Measurements from ENCODE around the gene OR52E2.
"Not testable (repeated sequence)": the region's sequence is repeated elsewhere in the genome, so short reads cannot be mapped to it uniquely, and the experiment has no call there.

OR52E2 gene

DNA sequence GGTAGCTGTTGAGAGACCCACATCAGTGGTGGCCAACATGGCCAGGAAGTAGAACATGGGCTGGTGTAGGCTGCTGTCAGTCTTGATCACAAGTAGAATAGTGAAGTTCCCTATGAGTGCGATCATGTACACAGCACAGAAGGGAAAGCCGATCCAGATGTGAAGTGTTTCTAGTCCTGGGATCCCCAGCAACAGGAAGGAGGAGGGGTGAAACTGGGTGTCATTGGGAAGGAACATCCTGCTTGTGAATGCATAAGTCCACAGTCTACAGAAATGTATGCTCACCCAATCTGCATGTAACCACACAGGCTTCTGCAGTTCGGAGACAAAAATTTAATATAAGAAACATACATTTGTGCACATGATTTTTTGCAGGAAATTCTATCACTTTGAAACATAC, at the start of gene OR52E2:
TSS of gene OR52E2 (minus strand) at position 237 of the 400 bp plus-strand sequence. CDS start at position 237, 0 bp downstream.
- DNase-seq (ENCODE audit: low read depth in 2 of 2, low spot score in 1 of 2): no peak

DNA sequence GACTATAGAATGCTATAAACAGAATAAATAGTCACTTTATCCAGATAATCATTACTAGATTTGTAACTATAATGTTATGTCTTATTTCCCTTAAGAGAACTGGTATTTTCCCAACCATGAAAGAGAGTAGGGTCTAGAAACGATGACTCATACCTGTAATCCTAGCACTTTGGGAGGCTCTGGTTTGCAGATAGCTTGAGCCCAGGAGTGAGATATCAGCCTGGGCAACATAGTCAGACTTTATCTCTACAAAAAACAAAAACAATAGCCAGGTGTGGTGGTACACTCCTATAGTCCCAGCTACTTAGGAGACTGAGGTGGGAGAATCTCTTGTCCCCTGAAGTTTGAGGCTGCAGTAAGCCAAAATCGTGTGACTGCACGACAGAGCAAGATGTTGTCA, 47.9 kb upstream of the OR52E2 start:
- no peak for DNase-seq (ENCODE audit: low read depth in 2 of 2, low spot score in 1 of 2)

DNA sequence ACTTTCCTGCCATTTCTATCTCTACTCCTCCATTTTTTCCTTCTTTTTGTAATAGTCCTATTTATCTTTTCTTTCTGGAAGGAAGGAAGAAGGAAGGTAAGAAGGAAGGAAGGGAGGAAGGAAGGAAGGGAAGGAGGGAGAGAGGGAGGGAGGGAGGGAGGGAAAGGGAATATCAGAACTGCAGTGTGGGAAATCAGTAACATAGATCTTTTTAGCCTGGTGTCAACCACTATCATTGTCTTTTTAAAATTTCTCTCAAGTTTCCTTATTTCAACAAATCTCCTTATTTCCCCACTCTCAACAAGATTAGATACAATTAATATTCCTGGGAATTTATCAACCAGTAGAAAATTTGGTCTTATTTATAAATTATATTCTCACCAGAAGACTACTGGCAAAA, 43.6 kb upstream of the OR52E2 start:
- DNase-seq (ENCODE audit: low read depth in 2 of 2, low spot score in 1 of 2): no peak

DNA sequence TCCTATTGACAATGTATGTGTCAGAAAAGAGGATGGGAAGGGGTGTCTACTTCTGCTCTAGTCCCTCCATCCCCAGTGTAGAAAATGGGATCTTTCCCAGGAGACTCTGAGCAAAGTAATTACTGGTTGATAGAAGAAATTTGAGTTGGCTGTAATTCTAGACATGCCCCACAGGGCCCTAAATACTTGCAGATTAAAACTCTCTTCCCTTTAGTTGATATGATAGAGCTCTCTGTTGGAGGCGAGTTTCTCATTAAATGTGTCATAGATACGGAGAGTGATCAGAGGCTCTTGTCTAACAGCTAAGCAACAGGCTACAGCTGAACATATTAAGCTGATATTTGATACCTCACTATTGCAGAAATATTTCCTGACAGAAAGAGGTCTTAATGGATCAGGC, 42.8 kb upstream of the OR52E2 start:
- DNase-seq (ENCODE audit: low read depth in 2 of 2, low spot score in 1 of 2): no peak

DNA sequence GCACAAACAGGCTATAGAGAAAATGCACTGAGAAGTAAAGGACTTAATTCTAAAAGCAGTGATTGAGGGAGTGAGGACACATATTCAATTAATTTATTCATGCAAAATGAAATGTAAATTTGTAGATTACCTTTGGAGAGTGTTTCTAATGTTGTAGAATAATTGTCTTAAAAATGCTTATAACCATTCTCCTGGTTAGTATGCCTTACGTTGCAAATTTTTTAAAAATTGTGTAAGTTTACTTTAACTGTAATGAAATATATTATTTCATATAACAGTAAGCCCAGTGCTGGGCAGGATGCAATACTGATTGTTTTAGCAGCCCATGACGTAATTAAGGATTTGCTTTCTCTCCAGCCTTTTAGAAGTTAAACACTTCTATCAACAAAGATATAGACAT, 36.6 kb upstream of the OR52E2 start:
- no peak for DNase-seq (ENCODE audit: low read depth in 2 of 2, low spot score in 1 of 2)

DNA sequence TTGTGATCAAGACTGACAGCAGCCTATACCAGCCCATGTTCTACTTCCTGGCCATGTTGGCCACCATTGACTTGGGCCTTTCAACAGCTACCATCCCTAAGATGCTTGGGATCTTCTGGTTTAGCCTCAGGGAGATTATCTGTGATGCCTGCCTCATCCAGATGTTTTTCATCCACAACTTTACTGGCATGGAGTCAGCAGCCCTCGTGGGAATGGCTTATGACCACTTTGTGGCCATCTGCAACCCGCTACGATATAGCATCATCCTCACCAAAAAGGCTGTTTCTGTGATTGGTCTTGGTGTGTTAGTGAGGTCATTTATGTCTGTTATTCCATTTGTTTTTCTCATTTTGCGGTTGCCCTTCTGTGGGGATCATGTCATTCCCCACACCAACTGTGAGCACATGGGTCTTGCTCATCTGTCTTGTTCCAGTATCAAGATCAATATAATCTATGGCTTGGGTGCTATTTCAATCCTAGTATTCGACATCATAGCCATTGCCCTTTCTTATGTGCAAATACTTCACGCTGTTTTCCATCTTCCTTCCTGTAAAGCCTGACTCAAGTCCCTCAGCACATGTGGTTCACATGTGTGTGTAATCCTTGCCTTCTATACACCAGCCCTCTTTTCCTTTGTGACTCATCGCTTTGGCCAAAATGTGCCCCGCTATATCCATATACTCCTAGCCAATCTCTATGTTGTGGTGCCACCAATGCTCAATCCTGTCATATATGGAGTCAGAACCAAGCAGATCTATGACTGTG, 33.6 kb upstream of the OR52E2 start:
- DNase-seq (ENCODE audit: low read depth in 2 of 2, low spot score in 1 of 2): no peak

DNA sequence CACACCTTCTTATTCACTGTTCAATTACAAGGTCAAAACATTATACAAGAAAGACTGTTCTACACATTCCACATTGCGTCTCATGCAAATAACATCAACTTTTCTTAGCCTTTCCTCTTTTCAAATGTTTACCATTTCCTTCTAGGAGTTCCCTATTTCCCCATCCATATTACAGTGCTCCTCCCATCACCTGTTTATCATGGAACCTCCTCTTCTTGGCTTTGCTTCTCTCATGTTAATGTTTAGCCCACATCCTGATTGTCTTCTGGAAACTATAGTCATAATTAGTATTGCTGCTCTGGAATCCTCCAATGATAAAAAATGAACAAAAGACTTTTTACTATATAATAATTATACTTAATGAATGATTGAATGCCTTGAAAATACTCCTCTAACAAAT, 31.2 kb upstream of the OR52E2 start:
- no peak for DNase-seq (ENCODE audit: low read depth in 2 of 2, low spot score in 1 of 2)

DNA sequence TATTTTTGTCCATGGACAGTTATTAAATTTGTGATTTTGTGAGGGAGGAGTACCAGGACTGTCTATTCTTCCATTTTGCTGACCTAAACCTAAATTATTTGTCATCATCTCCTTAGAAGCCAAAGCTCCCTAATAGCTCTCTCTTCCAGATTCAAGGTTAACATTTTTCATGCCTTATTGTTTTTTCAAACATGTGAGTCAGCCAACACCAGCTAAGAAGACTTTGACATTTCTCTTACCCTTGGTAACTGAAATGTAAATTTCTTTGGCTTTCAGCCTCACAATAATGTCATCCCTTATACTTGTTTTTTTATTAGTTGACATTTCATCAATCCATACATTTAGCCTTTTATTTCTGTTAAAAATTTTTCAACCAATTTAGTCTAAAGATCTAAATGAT, 29.1 kb upstream of the OR52E2 start:
- DNase-seq (ENCODE audit: low read depth in 2 of 2, low spot score in 1 of 2): no peak

DNA sequence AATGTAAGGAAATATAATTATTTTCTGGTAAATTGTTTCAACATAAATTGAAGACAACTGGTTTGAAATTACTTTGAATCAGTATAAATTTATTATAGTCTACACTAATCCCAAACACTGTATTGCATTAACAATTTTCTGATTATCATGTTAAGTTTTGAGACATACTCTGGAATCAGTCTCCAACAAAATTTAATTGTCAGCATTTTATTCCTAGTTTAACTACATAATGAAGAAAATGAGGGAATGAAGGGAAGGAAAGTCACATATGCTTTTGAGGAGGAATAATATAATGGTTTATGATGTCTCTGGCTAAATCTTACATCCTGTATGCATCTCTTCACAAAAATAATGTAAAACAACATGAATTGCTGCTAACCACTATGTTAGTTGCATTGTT, 24.2 kb upstream of the OR52E2 start:
- DNase-seq (ENCODE audit: low read depth in 2 of 2, low spot score in 1 of 2): no peak

DNA sequence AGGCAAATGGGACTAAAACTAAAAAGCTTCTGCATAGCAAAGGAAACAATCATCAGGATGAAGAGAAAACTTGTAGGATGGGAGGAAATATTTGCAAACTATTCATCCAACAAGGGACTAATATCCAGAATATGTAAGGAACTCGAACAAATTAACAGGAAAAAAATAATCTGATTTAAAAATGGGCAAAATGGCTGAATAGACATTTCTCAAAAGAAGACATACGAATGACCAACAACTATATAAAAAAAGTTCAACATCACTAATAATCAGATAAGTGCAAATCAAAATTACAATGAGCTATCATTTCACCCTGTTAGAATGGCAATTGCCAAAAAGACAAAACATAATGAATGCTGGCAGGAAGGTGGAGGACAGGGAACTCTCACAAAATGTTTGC, 22.0 kb upstream of the OR52E2 start:
- DNase-seq (ENCODE audit: low read depth in 2 of 2, low spot score in 1 of 2): no peak

DNA sequence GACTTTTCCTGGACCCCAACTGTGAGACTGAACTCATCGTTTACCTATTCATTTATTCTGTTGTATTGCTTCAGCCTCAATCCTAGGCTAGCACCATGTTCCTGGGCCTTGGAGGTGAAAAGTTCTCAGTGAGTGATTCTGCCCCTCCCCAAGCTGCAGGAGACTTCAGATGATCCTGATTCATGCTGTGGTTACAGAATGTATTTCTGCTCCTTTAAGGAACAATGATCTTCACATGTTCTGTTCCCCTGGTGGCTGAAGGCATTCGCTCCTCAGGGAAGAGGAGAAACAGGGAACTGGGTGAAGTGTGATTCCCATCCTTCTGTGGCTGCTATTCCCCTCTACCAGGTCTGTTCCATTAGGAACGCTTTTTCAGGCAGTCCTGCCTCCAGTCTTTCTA, 12.4 kb upstream of the OR52E2 start:
- no peak for DNase-seq (ENCODE audit: low read depth in 2 of 2, low spot score in 1 of 2)

DNA sequence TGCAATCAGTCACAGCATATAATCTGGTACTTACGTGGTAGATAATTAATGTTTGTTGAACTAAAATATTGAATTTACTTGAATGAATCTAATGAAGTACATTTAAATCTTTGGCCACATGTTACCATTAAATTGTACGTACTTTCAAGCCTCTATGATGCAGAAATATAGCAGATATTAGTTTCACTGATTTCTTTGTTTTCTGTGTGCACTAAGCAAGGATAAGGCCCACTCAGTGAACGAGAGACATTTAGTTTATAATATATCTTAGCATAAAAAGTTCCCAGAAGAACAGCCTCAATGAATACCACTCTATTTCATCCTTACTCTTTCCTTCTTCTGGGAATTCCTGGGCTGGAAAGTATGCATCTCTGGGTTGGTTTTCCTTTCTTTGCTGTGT, 9.8 kb upstream of the OR52E2 start, which contains the start of gene OR52E1:
TSS of gene OR52E1 (plus strand) at position 301 of the 400 bp plus-strand sequence.
- no peak for DNase-seq (ENCODE audit: low read depth in 2 of 2, low spot score in 1 of 2)

DNA sequence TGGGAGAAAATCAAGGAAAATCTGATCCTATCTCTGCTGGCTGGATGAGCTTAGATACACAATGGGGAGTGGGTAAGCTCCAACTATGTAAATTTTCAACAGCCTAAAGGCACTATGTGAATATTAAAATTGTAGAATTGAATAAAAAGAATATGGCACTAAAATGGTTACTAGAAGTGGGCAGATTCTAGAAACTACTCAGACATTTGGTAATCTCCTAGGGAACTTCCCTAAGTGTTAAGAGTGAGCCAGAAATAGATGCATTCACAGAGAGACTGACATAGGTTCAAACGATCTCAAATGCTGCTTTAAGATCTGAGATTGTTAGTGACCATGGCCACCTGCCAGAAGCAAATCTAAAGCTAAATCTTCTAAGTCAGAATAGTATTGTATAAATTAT, 5.6 kb upstream of the OR52E2 start:
- no peak for DNase-seq (ENCODE audit: low read depth in 2 of 2, low spot score in 1 of 2)

DNA sequence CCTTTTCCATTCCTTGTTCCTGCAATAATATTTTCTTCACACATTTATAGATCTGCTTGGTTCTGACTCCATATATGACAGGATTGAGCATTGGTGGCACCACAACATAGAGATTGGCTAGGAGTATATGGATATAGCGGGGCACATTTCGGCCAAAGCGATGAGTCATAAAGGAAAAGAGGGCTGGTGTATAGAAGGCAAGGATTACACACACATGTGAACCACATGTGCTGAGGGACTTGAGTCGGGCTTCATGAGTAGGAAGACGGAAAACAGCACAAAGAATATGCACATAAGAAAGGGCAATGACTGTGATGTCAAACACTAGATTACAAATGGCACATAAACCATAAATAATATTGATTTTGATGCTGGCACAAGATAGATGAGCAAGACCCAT, 748 bp downstream of the OR52E2 start:
- DNase-seq (ENCODE audit: low read depth in 2 of 2, low spot score in 1 of 2): not testable (repeated sequence)

DNA sequence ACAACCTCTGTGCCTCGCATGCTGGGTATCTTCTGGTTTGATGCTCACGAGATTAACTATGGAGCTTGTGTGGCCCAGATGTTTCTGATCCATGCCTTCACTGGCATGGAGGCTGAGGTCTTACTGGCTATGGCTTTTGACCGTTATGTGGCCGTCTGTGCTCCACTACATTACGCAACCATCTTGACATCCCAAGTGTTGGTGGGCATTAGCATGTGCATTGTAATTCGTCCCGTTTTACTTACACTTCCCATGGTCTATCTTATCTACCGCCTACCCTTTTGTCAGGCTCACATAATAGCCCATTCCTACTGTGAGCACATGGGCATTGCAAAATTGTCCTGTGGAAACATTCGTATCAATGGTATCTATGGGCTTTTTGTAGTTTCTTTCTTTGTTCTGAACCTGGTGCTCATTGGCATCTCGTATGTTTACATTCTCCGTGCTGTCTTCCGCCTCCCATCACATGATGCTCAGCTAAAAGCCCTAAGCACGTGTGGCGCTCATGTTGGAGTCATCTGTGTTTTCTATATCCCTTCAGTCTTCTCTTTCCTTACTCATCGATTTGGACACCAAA, 12.6 kb downstream of the OR52E2 start:
- DNase-seq (ENCODE audit: low read depth in 2 of 2, low spot score in 1 of 2): no peak

DNA sequence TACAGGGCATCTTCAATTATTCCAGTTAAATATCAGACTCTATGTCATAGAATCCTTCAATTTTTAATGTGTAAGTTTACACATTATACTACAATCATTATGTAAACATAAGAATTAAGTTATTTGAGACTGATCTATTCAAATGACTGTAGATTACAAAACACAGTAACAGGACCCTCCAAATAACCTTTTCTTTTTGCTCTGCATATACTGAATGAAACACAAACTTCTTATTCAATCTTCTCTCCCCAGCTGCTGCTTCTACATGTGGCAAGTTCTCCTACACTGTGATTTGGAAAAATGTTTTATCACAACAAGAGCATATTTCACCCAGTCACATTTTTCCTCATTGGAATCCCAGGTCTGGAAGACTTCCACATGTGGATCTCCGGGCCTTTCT, 13.2 kb downstream of the OR52E2 start, which contains the start of gene OR52J3:
TSS of gene OR52J3 (plus strand) at position 301 of the 400 bp plus-strand sequence. CDS start at position 301, 0 bp downstream.
- no peak for DNase-seq (ENCODE audit: low read depth in 2 of 2, low spot score in 1 of 2)

DNA sequence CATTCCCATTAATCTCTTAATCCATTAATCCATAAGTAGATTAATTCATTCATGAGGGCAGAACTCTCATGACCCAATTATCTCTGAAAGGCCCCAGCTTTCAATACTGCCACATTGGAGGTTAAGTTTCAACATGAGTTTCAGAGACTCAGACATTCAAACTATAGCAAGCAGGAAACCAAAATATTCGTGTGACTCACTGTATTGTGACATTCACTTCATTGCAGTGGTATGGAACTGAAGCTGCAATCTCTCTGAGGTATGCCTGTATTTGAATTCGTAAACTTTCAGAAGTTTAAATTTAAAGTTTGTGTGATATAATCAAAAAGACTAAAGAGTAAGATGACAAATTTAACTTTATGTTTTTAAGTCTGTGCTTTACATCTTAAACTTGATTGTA, 16.0 kb downstream of the OR52E2 start:
- no peak for DNase-seq (ENCODE audit: low read depth in 2 of 2, low spot score in 1 of 2)

DNA sequence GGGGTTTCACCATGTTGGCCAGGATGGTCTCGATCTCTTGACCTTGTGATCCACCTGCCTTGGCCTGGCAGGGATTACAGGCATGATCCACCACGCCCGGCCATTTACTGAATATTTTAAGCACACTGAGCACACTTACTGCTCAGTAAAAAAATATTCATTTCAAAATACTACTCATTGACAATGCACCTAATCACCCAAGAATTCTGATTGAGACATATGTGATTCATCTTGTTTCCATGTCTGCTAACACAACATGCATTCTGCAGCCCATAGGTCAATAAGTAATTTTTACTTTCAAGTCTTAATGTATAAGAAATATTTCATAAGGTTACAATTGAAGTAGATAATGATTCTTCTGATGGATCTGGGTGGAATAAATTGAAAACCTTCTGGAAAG, 17.3 kb downstream of the OR52E2 start:
- DNase-seq (ENCODE audit: low read depth in 2 of 2, low spot score in 1 of 2): no peak

DNA sequence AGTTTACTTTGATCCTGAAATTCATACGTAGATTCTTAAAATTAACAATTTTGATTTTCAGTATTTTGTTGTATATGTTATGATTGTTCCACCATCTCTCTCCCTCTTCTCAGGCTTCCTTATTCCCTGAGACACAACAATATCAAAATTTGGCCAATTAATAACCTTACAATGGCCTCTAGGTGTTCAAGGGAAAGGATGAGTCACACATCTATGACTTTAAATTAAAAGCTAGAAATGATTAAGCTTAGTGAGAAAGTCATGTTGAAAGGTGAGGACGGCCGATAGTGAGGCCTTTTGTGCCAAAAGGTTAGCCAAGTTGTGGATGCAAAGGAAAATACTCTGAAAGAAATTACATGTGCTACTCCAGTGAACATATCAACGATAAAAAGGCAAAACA, 18.6 kb downstream of the OR52E2 start:
- DNase-seq (ENCODE audit: low read depth in 2 of 2, low spot score in 1 of 2): no peak

DNA sequence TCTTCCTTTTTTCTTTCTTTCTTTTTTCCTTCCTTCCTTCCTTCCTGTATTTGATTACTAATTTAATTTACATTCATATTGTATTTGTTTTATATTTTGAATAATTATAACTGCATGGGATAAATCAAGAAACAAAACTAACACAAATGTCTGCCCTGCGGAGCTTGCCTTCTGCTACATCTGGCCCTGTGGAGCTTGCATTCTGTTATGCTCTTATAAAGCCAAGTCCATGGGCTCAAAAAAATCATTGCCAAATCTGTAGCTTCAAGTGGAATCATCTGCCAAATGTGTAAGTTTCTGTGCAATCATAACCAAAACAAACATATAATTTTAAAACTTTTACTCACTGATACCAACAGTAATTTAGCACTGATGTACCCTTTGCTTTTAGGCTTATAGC, 21.1 kb downstream of the OR52E2 start:
- no peak for DNase-seq (ENCODE audit: low read depth in 2 of 2, low spot score in 1 of 2)

DNA sequence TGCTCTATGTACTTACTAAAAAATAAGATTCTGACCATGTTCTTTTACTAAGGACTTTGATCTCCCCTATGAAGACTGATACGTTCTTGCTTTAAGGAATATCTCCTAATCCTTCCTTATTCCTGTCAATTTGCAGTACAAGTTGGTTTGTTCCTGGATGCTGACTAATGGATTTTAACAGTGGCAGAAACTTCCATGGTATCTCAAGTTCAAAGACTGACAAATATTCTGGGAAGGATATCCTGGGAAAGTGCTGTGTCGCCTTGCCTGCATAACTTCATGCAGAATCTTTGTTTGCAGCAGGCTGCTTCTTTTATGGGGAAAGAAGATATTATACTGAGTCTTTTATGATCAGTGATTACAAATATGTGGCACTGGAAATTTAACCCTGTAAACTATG, 21.5 kb downstream of the OR52E2 start:
- DNase-seq (ENCODE audit: low read depth in 2 of 2, low spot score in 1 of 2): no peak

DNA sequence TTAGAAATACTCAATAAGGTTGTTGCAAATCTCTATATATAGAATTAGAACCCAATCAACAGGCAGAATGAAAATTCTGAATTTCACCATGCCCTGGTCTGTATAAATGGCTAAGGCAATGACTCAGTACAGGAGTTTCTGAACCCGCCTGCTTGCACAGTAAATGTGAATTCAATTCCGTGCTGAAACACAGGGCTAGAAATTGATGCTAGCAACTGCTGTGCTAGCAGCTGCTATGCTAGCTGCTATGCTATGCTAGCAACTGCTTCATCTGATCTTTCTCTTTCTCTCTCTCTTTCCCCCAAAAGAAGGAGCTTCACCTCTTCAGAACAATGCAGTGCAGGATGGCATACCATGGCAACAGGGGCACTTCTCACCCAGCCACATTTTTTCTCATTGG, 22.8 kb downstream of the OR52E2 start:
- DNase-seq (ENCODE audit: low read depth in 2 of 2, low spot score in 1 of 2): no peak

DNA sequence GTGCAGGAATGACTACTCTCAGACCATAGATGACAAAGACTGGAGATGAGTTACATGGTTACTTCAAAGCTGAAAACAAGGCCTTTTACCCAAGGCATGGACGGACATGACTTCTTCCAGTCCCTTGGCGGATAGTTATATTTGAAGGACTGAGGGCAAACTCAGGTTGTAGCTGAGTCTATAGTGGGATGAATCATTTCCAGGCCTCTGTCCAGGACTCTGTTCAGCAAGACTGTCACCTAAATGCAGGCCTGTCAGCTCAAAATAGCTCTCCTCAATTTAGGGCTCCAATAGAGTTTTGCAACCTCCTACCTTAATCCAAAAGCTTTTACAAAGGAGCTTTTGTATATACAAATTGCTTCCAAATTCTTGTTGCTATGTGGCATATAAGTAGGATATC, 37.4 kb downstream of the OR52E2 start:
- no peak for DNase-seq (ENCODE audit: low read depth in 2 of 2, low spot score in 1 of 2)

Data from stimulated activated CD8-positive, alpha-beta memory T cell treated with anti-CD3 and anti-CD28 coated beads, Interleukin-4, amount 100 ng/mL, for 1 hour (primary cell).